ENCODE measurements around the gene SLC44A1.

DNA sequence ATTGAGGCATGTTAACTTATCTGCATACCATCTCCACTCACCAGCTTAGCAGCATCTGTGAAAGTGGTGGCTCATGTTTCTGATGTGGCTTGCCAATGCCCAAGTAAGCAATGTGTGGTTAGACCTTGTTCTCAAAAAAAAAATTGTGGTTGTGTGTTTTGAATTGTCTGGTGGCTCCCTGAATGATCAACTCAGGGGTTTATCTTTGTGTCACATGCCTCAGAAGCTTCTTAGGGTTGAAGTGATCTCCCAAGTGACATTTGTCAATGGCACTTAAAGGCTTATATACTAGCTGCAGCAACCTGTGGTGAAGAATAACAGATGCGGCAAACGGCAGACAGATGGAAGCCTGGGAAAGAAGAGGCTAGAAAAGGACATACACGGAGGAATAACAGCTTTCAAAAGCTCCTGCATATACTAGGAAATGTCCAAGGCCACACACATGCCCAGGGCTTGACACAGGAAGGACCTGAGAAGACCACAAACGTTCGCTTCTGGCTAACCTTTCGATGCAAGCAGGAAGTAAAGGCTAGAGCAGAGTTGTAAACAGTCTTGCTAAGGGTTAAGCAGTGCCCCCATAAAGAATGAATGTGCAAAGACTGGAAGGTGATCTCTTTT is 161.2 kb downstream of the SLC44A1 start:
- TF ChIP-seq, protein P1, sequence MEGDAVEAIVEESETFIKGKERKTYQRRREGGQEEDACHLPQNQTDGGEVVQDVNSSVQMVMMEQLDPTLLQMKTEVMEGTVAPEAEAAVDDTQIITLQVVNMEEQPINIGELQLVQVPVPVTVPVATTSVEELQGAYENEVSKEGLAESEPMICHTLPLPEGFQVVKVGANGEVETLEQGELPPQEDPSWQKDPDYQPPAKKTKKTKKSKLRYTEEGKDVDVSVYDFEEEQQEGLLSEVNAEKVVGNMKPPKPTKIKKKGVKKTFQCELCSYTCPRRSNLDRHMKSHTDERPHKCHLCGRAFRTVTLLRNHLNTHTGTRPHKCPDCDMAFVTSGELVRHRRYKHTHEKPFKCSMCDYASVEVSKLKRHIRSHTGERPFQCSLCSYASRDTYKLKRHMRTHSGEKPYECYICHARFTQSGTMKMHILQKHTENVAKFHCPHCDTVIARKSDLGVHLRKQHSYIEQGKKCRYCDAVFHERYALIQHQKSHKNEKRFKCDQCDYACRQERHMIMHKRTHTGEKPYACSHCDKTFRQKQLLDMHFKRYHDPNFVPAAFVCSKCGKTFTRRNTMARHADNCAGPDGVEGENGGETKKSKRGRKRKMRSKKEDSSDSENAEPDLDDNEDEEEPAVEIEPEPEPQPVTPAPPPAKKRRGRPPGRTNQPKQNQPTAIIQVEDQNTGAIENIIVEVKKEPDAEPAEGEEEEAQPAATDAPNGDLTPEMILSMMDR (IDR thresholded peaks at IDR 0.05): no peak
- TF ChIP-seq EP300 (IDR thresholded peaks at IDR 0.05): no peak
- no peak for TF ChIP-seq POLR2A (IDR thresholded peaks at IDR 0.05)

Measured in tibial nerve (tissue), 4 donors.